Stimulated activated CD4-positive, alpha-beta T cell treated with anti-CD3 and anti-CD28 coated beads, Interleukin-1b, Interleukin-23, amount 100 ng/mL, for 4 hours (primary cell): Measurements from ENCODE around the gene MNAT1.

ENCODE experiments used
- DNase-seq, 2 donors: peaks; one replicate each; pipeline ENCODE4 v3.0.0-alpha.2; 2020; ENCODE audit warnings: low read depth in 2 of 2

MNAT1 gene

DNA sequence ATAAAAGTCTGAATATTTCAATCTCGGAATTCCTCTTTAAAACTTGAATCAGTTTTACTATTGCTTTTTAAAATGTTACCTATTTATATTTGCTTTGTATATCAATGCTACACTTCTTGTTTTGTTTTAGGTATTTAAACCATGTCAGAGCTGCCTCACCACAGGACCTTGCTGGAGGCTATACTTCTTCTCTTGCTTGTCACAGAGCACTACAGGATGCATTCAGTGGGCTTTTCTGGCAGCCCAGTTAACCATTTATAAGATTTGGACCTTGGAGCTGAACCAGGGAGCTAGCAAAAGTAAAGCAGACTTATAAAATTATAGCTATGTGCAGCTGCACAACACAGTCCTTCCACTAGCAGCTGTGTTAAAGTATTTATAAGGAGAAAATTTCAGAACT is 233.5 kb downstream of the MNAT1 start:
- no peak for DNase-seq

DNA sequence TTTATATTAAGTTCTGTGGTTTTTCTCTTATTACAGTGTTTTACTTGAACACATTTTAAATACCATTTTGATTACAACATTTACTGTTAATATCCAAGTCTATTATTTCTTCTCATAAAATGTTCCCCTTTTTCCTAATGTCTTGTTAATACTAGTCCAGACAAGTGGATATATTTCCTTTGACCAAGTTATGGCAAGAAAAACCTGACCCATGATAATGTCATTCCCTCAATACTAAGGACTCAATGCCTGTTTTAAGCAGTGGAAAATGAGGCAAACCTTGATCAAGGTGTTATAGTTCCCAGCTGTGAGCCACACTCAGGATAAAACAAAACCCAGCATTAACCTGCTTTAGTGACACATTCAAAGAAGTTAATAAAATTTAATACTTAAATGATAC is 234.1 kb downstream of the MNAT1 start:
- DNase-seq: no peak

DNA sequence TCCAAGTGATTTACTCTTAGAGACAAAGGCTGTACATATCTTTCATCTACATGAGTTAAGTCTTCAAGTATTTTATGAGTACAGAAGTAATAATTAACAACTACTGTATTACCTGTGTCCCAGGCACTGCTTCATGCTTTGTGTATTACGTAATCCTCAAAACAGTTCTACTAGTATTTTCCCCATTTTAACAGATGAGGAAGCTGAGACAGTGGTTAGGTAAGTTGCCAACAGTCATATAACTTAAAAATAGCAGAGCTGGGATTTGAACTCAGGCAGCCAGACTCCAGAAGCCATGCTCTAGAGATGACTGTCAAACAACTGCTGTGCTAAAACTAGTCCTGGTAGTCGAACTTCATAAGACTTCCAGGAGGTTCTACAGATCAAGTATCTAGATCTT is 235.6 kb downstream of the MNAT1 start:
- no peak for DNase-seq

DNA sequence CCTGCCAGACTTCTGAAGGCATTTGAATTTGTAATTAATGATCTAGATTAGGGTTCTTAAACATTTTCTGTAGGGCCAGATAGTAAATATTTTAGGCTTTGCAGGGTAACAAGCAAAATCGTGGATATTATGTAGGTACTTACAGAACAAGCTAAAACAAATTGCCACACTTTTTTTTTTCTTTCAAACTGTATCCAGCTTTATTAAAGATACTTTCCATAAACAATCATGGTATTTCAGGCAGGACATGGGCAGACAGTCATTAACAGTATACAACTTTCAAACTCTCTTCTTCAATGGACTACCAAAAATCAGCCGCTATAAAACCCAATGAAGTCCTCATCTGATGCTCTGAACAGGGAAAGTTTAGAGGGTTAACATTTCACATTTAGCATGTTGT is 236.7 kb downstream of the MNAT1 start:
- no peak for DNase-seq

DNA sequence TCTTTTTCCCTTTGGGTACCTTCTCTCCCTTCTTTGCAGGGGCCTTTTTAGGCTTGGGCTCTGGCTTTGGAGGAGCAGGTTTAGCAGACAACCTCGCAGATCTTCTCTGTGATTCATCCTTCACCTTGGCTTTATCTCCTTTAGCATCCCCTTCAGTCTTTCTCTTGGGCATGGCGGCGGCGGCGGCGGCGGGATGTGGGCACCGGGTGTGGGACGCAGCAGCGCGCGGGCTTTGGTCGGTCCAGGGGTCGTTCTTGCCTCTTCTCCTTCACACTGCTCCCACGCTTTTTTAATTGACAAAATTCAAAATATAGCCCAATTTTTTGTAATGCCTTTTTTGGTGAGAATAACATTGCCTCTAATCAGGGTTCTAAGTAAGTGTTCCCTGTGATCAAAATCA is 237.7 kb downstream of the MNAT1 start:
- no peak for DNase-seq

DNA sequence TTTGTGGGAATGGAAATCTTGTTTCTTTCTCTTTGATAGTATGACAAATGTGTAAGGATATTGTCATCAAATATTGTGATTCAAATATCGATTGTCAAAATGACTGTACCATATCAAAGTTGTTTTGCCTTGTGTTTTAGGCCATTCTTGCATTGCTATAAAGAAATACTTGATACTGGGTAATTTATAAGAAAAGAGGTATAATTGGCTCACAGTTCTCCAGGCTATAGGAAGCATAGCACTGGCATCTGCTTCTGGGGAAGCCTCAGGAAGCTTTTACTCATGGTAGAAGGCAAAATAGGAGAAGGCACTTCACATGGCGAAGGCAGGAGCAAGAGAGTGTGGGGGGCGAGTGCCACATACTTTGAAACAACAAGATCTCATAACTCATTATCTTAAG is 238.5 kb downstream of the MNAT1 start:
- DNase-seq: no peak

DNA sequence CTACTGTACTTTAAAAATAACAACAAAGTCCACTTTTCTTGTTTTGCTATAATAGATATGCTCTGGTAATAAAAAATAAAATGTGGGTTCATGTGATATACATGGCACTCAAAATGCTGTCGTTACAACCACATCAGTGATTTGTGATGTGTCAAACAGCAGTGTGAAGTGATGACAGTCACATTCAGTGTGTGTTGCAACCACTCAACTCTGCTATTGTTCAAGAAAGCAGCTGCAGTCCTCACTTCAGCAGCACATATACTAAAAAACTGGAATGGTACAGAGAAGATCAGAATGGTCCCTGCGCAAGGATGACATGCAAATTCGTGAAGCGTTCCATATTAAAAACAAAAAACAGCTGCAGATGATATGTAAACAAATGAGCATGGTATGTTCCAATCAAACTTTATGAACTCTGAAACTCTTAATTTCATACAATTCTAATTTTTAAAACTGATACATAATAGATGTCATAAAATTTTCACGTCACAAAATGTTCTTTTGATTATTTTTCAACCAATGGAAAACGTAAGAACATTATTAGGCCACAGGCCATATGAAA is 239.6 kb downstream of the MNAT1 start:
- DNase-seq: no peak

DNA sequence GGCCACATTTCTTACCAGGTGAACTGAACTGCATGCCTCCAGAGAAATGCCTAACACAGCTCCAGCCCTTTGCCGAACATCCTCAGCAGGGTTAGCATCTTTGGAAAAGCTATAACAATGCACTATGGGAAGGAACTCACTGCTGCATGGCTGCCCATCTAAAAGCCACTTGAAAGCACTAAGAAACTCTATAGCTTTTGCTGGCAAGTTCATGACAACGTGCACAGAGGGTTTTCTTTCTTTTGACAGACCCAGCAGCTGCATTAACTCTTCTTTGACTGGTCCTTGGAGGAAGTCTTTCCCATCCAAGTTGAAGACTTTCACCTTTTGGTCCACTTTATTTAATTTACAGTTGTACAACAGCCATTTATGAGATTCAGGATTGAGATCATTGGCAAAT is 241.0 kb downstream of the MNAT1 start:
- no peak for DNase-seq

DNA sequence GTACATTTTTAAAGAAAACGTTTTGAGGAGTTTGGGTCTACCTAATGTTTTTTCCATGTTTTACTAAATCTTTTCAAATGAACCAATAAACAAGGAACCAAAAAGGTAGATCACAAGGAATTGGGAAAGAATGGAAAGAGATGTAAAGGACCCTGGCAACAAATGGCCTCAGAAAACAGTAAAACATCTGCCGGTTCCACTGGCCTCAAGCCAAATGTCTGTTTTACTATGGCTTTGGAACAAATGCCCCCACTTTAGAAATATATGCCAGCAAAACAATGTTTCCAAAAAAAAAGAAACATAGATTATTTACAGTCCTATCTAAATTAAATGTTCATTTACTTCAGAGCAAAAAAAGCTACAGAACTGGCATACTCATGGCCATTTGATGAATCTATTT is 243.3 kb downstream of the MNAT1 start:
- DNase-seq: no peak

DNA sequence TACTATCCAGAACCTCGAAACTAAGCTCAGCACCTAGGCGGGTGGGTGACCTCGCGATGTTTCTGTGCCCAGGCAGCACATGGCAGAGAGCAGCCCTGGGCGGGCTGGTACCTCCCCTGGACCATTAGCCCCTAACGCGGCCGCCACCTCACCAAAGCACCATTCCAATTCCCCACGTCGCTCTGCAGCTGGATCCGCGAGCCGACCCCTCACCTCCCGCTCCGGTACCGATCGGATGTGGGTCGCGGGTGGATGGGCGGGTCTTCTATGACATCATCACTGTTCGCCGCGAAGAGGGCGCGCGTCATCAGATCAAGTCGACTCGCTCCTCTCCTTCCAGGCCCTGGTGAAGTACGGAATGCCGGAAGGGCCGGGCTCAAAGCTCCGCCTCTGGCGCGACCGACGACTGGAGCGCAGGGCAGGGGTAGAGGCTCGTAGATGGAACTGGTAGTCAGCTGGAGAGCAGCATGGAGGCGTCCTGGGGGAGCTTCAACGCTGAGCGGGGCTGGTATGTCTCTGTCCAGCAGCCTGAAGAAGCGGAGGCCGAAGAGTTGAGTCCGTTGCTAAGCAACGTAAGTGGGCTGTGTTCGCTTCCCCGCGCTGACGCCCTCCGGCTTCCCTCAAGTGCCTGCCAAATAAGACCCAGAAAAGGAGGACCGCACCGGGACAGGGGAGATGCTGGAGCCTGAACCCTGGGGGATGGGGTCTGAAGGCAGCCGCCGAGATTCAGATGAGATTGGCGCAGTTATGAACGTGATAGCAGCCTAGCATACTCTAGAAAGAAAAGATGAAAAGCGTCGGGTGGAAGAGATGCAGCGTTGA is 246.5 kb downstream of the MNAT1 start, which contains the start of the genes SLC38A6 and TRMT5:
SLC38A6 (plus strand) TSS at position 435 of the 822 bp plus-strand sequence; CDS start at position 468, 33 bp downstream.
TRMT5 (minus strand) TSS at position 269 of the 822 bp plus-strand sequence; CDS start at position 163, 106 bp downstream.
- DNase-seq: peak; percentile 79 to 80

DNA sequence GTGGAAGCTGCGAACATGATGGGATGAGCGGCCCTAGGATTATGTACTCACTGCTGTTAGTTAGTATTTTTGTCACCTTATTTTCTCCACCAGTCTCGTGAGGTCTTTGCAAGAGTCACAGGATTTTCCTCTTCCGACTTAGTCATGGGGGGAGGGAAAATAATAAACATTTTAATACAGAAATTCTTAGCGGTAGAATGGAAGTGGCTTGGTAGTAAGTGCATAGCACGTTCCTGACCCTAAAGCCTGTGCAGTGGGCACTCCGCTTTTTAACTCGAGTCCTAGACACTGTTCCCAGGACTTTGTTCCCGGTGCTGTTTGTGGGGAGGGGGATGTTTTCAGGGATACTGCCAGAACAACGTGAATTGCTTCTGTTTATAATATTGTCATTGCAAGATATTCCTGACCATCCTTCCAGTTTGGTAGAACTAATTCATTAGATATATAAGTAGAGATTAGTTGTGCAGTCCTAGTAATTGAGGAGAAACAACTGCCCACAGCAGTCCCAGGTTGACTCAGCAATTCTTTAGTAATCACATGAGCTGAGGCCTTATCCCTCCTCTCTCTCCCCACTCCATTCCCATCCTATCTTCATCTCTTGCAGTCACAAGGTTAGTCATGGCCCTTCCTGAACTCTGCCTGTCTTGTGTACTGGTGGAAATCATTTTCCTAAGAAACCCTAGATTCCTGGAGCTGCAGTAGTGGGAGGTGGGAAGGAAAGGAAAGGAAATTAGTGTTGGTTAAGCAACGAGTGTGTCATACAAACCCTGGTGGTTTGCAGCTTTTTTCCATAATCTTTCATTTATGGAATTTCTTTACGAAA is 247.3 kb downstream of the MNAT1 start:
- no peak for DNase-seq

DNA sequence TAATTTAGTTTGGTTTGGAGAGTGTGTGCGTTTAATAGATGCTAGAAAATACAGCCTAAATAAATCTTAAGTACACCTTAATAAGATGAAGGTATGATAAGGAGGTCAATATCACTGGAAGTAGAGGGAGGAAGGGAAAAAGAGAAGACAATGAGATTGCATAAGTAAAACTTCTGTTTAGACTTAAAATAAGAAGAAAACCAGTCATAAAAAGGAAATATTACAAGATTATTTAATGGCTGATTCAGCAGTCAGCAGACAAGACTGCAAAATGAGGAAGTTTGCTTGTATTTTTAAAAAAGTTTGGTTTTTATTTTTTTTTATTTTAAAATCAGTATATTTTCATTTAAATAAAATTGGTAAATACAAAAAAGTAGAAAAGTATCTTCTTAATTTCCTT is 249.6 kb downstream of the MNAT1 start:
- DNase-seq: no peak

DNA sequence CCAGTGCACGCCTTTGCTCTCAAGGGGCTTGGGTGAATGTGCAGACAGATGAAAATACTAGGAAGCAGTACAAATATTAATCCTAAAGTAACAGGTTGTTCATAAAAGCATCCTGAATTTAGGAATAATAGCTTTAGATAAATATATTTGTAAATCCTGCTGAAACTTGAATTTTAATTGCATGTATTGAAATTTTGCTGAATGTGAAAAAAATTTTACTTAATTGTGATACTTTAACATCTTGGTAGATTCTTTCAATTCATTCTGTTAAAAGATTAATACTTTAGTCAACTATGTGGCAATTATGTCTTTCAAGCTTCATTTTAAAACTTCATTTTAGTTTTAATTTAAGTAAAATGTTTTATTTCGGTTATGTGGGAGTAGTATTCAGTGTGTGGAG is 251.9 kb downstream of the MNAT1 start:
- DNase-seq: no peak

DNA sequence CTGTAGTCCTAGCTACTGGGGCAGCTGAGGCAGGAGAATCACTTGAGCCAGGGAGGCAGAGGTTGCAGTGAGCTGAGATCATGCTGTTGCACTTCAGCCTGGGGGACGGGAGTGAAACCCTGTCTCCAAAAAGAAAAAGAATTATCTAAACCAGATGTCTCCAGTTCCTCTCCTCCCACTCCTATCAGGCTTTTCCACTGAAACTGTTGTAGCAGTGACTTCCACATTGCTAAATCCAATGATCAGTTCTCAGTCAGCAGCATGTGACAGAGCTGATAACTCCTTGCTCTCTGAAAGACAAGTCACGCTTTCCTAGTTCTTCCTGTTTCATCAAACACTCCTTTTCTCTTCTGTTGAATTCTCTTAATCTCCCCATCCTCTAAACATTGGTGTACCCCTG is 255.0 kb downstream of the MNAT1 start:
- DNase-seq: no peak

DNA sequence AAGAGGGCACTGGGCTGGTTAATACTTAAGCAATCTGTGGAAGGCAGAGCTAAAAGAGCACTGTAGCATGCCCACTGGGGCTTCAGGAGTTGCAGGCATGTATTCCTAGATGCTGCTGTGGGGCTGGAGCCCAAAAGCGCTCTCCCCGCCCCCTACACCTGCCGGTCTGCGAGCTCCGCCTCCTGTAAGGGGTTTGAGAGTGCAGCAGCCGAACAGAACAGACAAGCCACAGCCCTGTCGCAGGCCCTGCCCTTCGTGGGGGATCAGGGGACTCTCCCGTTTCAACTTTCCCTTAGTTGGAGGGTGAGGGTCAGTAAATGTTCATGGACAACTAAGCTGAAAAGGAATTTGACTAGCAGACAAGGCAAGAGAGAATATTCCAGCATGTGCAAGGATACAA is 264.1 kb downstream of the MNAT1 start:
- no peak for DNase-seq

DNA sequence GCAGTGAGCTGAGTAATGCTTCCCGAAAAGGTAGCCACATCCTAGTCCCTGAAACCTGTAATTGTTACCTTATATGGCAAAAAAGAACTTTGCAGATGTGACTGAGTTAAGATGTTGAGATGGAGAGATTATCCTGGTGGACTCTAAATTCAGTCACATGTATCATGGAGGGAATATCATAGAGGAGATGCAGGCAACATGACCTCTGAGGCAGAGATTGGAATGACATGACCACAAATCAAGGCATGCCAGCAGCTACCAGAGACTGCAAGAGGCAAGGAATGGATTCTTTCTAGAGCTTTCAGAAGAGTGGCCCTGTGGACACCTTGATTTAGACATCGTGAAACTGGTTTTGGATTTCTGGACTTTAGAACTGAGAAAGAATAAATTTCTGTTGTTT is 265.0 kb downstream of the MNAT1 start:
- no peak for DNase-seq

DNA sequence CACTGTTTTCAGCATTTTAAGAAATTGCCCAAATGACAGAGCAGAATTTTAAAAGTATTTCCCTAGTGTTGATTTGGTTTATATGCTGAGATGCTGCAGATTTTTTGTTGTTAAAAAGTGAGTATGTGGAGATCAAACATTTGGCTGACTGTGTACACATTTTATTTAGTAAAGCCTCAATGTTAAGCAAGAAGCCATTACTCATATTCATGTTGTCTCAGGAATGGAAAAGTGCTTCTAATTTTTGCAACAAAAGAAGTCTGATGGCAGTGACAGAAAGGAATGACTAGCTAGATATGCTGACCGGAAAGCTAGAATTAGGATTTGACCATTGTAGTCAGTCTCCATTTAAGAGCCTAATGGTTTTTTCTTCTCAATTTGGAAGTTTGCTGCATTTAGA is 269.0 kb downstream of the MNAT1 start:
- DNase-seq: no peak

DNA sequence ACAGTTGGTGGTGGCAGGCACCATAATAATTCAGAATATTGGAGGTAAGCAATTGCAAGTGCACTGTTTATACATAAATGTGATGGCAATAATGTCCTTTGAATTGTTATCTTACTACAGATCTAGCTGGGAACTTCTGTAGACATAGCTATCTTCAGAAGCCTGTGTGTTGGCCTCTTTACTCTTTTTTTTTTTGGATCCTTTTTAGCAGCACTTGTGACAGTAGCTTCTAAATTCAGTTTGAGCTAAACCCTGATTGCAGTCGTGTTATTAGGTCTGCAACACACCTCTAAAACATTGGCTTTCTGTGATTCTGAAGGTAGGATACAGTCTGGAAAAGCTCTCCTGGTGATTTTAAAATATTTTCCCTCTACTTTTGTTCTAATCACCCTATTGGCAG is 285.0 kb downstream of the MNAT1 start:
- no peak for DNase-seq
